IPS-NIHi11 (cell line): ENCODE results near the gene PDCD1.
"Not testable (repeated sequence)": the region's sequence is repeated elsewhere in the genome, so short reads cannot be mapped to it uniquely, and the experiment has no call there.

Experiments
- DNase-seq: peaks from one replicate; pipeline ENCODE4 v3.0.0; 2012; ENCODE audit warnings: mixed read lengths, low spot score

The PDCD1 gene

DNA sequence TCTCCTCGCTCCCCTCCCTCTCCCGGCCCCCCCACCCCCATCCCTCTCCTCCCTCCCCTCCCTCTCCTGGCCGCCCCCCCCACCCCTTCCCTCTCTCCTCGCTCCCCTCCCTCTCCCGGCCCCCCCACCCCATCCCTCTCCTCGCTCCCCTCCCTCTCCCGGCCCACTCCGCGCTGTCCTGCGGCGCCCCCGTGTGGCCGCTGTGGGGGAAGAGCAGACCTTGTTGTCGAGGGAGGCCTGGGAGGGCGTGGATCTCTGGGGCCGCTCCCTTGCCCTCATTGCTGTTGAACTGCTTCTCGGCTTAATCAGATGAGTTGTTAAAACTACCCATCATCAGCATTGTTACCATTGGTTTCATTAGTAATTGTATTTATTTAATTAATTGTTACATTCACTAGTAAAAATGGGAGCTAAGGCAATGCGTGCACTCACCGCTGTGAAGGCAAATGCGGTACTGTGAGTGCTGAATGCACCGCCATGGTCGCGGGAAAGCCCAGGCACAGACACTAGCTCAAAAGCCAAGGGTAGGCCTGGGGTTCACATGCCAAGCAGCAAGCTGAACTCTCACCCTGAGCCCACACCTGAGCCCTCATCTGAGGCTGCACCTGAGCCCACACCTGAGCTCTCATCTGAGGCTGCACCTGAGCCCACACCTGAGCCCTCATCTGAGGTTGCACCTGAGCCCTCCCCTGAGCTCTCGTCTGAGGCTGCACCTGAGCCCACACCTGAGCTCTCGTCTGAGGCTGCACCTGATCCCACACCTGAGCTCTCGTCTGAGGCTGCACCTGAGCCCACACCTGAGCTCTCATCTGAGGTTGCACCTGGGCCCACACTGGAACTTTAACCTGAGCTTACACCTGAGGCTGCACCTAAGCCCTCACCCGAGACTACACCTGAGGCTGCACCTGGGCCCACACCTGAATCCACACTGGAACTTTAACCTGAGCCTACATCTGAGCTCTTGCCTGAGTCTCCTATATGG, 19.6 kb upstream of the PDCD1 start:
- DNase-seq = peak; percentile 86

DNA sequence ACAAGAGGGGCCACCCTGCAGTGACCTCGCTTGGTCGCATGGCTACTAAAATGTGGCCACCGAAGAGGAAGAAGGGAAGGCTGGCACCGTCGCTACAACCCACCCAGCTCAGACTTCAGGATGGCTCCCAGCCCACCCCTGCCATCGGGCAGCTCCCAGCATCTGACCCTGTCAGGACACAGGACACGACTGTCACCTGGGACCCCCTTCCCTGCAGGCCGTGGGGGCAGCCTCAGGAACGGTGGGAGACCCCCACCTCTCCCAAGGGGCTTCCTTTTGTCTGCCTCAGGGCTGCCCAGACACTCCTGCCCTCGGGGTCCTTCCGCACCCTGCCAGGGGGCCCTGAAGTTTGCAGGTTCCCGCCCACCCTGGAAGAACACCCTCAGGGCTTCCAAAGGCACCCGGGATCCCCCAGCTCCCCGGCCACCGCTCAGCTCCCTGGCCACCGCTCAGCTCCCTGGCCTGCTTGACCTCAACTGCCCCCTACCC, 18.5 kb upstream of the PDCD1 start:
- no peak for DNase-seq

DNA sequence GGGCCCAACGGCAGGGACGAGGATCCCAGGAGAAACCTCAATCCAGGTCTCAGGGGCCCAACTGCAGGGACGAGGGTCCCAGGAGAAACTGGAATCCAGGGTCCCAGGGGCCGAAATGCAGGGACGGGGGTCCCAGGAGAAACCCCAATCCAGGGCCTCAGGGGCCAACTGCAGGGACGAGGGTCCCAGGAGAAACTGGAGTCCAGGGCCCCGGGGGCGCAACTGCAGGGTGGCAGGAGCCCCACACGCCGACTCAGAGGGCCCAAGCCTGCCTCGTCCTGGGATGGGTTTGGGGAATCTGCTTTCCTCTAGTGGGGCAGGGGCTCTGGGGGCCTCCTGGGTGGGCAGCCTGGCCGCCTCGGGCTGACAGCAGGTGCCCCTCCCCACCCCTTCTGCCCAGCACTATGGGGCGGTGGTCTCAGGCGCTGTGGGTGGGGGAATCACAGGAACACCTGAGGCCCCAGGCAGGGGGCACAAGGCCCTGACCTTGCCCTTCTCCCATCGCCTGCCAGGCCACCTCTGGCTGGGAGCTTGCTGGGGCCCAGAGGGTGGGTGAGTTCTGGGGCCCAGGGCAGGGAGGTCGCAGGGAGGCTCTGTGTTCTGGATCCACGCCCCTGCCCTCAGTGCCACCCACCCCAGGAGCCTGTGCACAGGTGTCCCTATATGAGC, 18.0 kb upstream of the PDCD1 start:
- no peak for DNase-seq

DNA sequence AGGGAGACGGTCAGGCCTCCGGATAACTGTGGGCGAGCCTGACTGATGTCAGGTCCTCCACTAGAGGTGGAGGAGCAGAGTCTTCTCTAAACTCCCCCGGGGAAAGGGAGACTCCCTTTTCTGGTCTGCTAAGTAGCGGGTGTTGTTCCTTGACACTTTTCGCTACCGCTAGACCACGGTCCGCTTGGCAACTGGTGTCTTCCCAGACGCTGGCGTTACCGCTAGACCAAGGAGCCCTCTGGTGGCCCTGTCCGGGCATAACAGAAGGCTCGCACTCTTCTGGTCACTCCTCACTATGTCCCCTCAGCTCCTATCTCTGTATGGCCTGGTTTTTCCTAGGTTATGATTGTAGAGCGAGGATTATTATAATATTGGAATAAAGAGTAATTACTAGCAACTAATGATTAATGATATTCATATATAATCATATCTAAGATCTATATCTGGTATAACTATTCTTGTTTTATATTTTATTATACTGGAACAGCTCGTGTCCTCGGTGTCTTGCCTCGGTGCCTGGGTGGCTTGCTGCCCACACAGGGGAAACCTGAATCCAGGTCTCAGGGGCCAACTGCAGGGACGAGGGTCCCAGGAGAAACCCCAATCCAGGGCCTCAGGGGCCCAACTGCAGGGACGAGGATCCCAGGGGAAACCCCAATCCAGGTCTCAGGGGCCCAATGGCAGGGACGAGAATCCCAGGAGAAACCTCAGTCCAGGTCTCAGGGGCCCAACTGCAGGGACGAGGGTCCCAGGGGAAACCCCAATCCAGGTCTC, 17.2 kb upstream of the PDCD1 start:
- not testable (repeated sequence) for DNase-seq

DNA sequence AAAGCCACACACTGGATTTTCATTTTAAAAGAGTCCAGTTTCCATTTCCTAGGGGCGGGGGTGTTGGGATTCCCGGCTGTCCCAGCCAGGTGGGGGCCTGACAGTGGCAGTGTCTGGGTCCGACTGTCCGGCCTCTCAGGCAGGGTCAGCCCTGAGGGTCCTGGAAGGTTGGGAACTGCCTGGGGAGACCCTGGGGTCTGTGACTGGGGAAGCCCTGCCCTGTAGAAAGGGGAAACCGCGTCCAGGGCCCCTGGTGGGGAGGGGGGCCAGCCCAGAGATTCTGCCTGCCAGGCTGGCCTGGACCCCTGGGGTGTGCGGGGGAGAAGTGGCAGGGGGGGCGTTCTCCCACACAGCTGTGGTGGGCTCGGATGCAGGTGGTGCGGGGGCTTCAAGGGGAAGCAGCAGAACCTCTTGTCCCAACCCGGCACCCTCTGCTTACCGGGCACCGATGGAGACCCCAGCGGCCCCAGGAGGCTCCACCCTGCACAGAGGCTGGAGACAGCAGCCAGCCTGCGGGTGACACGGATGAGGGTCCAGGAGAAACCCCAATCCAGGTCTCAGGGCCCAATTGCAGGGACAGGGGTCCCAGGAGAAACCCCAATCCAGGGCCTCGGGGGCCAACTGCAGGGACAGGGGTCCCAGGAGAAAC, 15.7 kb upstream of the PDCD1 start:
- DNase-seq = no peak

DNA sequence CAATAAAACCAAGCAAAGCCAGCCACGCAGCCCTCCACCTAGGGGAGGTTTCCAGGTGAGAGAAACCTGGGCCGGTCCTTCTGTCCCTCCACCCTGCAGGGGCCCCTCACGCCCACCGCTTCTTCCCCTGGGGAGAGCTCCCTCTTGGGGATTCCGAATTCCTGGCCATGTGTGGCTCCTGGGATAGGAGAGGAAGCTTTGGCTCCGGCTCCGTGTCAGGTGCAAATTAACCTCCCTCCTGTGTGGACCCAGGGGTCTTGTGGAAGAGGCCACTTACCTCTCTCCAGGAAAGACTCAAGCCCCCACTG, 15.1 kb upstream of the PDCD1 start:
- DNase-seq = no peak

DNA sequence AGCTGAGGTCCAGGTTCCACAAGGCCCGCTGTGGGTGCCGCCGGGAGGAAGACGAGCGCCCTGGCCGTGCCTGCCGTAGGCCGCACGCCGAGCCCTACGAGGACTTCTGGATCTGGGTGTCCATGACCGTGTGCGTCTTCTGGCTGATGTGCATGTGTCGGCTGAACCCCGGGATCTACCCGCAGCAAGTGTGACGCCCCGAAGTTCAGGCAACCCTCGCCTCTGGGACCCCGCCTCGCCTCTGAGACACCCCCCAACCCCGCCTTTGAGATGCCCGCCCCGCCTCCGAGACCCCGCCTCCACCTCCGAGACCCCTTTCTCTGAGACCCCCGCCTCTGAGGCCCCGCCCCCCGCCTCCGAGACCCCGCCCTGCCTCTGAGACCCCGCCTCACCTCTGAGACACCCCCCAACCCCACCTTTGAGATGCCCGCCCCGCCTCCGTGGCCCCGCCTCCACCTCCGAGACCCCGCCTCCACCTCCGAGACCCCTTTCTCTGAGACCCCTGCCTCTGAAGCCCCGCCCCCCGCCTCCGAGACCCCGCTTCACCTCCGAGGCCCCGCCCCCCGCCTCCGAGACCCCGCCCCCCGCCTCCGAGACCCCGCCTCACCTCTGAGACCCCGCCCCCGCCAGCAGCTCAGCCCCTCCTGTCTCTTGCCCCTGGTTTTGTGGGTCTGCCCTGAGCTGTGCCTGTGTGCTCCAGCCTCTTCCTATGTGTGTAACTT, 14.5 kb upstream of the PDCD1 start:
- DNase-seq = no peak

DNA sequence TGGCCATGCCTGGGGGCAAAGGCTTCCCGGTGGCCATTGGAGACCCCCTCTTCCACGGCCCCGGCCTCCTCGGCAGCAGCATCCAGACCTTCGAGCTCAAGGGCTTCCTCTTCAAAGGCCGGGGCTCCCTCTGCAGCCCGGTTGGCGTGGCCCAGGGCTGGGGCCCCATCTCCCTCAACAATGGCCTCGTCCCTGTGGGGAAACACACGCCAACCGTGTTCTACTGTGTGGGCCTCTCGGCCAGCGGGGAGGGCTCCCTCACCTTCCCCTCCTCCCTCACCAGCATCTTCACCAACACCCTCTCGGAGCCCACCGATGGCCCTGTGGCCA, 13.6 kb upstream of the PDCD1 start:
- no peak for DNase-seq

DNA sequence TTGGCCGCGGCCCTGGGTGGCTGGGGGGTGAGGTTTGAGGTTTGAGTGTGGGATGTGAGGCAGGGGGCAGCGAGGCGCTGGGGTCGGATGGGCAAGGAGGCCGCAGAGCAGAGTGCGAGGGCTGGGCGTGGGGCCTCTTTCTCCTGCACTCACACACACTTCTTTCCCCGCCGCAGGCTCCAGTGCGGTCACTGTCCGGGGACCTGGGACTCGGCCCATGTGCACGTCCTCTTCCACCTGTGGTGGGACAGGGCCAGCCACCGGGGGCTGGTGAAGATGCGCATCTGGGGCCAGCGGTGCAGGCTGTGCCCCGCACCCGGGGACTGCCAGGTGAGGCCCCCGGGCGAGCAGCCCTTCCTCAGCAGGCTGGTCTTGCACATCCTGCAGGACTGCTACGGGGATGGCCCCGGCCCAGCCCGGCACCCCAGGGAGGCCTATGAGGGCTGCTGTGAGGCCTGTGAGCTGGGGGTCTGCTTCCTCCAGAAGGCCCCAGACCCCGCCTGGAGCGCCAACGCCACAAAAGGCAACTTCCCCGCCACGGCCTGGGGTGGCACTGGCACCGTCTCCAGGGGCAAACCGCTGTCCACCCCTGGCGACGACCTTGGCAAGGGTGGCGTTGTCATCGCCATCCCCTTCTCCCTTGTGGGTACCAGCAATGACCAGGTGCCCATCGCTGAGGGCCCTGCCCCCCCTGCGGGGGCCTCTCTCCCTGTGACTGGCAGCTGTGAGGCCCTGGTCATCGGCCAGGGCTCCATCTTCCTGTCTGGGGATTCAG, 13.0 kb upstream of the PDCD1 start:
- DNase-seq = no peak

DNA sequence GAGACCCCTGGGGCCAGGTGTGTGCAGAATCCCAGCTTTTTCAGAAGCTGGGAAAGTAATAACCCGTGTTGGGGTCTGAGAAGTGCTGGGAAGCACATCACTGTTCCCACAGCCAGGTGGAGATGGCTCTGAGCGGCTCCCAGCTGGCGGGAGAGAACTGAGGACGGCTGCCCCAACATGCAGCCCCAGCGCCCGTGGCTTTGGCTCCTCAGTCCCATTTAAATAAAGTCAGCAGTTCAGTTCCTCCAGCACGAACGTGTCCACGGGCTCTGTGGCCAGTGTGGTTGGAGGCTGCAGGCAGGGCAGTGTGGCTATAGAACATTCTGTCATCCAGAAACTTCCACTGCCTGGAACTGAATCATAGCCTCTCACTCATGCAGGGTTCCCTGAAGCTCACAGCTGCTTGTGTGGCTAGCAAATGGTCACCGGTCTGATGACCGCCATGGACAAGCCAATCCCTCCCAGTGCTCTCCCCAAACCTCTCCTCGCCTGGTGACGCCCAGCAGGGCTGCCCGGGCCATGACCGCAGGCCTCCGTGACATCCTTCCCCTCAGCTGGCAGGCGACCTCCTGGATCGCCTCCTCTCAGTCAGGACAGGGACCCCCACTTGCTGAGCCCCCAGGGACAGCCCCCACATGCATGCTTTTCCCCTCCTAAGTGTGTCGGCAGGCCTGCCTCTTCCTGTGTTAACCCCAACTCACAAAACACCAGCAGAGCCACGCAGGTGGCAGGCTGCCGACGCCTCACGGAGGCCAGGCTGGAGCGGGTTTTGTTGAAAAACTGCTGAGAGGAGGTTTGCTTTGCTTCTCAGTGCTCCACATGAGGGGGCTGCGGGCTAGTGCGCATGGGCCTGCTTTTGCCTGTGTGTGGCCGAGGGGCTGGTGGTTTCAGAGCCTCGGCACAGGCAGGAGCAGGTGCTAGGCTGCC, 12.2 kb upstream of the PDCD1 start:
- DNase-seq = peak; percentile 59

DNA sequence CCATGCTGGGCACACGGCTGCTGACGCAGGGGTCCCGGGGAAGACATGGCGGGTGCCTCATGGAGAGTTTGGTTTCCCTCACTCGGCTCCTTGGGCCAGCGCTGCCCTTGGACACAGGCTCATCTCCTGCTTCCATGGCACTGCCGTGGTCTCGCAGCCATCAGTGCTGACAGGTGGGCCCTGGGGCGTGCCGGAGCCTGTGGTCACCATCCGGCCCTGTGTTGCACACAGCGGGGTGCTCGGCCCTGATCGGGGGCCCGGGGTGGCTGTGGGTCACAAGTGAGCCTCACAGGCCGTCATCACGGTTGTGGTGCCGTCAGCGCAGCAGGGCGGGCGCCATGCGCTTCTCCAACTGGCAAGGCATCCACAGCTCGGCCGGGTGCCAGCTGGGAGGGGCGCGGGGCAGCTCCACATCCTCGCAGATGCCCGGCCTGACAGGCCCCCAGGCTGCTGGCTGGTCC, 11.4 kb upstream of the PDCD1 start:
- DNase-seq = no peak

DNA sequence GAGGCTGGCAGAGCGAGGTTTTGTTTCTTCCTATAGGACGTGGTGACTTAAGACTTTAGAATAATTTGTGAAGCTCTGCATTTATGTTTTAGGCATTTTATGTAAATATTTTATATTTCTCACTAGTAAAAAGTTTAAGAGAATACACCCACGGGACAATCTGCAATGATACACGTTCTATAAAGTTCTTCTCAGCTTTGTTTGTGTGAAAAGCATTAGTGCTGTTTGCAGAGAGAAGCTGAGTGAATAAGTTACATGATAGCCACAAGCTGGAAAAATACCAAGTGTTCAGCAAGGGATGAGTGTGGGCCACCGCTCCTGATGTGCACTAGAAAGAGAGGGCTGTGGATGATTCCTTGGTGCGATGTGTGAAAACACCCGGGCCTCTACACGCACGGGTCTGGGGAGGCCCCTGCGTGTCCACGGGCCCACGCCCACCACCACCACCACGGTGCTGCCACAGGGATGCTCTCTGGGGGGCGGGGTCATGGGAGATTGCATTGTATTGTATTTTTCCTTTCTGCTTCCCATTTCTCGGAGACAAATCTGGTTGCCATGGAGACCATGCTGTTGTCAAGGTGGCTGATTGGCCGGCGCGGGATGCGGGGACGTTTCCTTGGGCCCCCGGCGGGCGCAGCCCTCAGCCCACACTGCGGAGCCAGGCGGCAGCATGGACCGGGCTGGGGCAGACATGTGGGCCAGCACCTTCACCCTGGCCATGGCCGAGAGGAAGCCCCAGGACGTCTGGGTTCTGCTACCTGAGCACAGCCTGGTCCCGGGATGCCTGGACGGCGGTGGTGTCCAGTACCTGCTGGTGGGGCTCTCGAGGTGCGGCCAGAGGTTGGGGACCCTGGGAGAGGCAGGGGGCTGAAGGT, 10.6 kb upstream of the PDCD1 start, which contains the start of gene RTP5:
RTP5 (plus strand) TSS at position 643 of the 875 bp plus-strand sequence; CDS start at position 671, 28 bp downstream.
- DNase-seq = no peak

DNA sequence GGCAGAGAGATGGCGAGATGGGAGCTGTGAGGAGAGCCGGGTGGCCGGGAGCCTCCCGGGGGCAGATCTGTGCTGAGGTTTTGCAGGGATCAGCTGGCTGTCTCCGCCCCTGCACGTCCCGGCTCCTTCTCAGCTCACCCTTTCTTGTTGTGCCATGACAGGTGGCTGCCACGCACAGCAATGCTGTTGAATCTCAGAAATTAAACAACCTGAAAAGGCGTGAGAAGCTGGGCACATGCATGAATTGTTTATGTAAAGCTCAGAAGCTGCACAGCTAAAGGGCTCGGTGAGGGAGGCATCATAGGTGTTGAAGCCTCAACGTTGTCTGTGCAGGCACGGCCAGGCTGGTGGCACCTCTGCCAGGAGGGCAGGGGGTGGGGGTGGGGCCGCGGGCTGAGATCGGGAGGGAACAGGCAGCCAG, 10.0 kb upstream of the PDCD1 start:
- no peak for DNase-seq

DNA sequence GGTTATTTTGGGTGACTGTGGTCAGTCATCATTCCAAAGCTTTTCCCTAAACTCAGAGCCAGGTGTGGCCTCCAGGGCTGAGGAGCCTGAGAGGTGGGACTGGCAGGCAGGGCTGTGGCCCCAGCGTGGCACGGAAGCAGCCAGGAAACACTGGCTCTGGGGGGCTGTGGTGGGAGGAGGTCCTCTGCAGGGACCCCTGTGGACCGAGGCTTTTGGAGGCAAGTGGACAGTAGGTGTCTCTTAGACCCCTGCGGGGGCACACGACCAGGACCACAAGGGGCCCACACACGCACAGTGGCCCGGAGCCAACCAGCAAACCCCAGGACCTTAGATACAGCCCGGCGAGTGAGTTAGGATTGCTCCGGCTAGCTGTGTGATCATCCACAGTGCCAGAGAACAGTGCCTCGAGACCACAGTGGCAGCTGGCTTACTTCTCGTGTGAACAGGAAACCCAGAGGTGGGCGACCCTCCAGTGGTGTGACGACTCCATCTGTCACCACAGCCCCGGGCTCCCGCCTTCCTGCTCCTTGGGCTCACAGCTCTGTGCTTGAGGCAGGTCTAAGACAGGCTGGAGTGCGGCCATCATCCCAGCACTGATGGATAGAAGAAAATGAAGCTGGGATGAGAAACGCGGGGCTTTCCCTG, 9.2 kb upstream of the PDCD1 start:
- DNase-seq = no peak

DNA sequence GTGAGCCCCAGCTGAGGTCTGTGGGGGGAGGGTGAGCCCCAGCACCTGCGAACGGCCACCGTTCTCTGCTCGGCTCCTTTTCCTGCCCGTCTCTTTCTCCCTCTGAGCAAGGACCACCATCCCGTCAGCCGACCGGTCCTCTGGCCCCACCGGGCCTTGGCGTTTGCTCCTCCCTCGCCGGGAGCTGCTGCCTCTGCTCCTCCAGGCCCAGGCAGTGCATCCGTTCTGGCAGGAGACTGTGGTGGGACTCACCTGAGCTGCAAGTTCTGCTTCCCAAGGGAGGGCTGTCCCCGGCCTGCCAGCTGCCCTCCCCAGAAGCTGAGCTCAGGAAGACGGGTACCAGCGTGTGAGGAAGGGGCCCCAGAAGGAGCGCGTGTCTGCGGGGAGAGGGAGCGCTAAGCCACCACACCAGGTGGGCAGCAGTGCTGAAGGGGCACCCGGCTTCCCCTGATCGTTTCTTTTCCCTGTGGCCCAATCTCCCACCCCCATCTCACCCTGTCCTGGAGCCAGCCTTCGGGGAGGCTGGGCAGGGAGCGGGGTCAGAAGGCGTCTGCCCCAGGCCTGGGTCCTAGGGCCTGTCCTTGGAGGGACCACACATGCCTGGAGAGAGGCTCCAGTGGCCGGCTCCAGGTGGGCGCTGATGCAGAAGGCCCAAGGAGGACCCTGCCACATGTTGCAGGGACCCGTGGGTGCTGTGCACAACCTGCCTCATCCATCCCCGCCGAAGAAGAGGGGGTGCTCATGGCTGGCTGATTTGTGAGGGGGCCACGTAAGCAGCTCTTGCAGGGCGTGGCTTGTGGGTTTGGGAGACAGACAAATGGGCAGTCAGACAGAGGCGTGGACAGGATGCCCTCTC, 8.3 kb upstream of the PDCD1 start:
- DNase-seq = no peak

DNA sequence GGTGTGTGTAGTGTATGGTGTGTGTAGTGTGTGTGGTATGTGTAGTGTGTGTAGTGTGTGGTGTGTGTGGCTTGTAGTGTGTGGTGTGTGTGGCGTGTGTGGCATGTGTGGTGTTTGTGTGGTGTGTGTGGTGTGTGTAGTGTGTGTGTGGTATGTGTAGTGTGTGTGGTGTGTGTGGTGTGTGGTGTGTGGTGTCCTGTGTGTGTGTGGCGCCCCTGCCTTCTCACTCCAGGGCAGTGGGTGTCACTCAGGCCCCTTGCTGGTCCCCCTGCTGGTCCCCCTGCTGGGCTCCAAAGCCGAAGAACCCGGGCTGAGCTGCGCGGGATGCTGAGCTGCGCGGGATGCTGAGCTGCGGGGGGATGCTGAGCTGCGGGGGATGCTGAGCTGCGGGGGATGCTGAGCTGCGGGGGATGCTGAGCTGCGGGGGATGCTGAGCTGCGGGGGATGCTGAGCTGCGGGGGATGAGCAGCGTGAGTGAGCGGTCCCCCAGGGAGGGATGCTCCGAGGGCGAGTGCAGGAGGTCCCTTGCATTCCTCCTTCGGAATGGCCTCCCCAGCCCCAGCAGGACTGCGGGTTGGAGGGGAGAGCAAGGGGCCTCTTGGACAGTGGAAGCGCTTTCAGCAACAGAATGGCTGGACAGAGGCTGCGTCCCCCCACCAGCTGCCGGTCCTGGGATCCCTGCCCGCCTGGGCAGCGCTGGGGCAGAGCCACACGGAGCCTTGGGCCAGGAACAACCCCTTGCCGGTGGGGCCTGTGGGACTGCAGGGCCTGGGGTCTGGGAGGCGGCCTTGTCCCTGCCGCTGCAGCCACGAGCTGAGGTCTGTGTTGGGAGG, 7.5 kb upstream of the PDCD1 start:
- DNase-seq = peak; percentile 90
